Stimulated activated CD8-positive, alpha-beta memory T cell treated with anti-CD3 and anti-CD28 coated beads, Interleukin-12 subunit alpha, Interleukin-12 subunit beta, amount 100 ng/mL, for 4 hours (primary cell): ENCODE measurements around the gene CKB.

ENCODE experiments used
- DNase-seq: peaks from one replicate; pipeline ENCODE4 v3.0.0-alpha.2; 2020; ENCODE audit warnings: low read depth

Gene CKB

GRCh38 chr14:103549361-103550311 is 27.0 kb upstream of the CKB start:
- DNase-seq: no peak

- no peak for DNase-seq
These were observed 26.1 kb upstream of the CKB start for GRCh38 chr14:103548463-103549351.

- DNase-seq: no peak
These were observed 25.4 kb upstream of the CKB start for GRCh38 chr14:103547941-103548462.

- no peak for DNase-seq
These were observed 24.9 kb upstream of the CKB start for GRCh38 chr14:103547455-103547940.

- DNase-seq: peak; percentile 57
These were observed 24.2 kb upstream of the CKB start for GRCh38 chr14:103546652-103547454.

GRCh38 chr14:103545915-103546651 is 23.5 kb upstream of the CKB start:
- no peak for DNase-seq

GRCh38 chr14:103545219-103545914 is 22.7 kb upstream of the CKB start:
- DNase-seq: no peak

GRCh38 chr14:103544388-103545218 is 22.0 kb upstream of the CKB start:
- DNase-seq: no peak

- DNase-seq: no peak
These were observed 21.2 kb upstream of the CKB start for GRCh38 chr14:103543721-103544387.

GRCh38 chr14:103543140-103543539 is 20.5 kb upstream of the CKB start:
- no peak for DNase-seq

GRCh38 chr14:103542605-103543088 is 20.0 kb upstream of the CKB start:
- DNase-seq: no peak

GRCh38 chr14:103541709-103542604 is 19.3 kb upstream of the CKB start:
- no peak for DNase-seq

- no peak for DNase-seq
These were observed 18.4 kb upstream of the CKB start for GRCh38 chr14:103540821-103541708.

- DNase-seq: no peak
These were observed 16.6 kb upstream of the CKB start for GRCh38 chr14:103539056-103539825.

GRCh38 chr14:103538291-103539055 is 15.8 kb upstream of the CKB start:
- DNase-seq: no peak
